ENCODE data around the gene GALM. TPM values are rescaled to one million over a fixed set of nuclear protein-coding genes. Genes with fewer than 3 reads are reported as not detected.

The GALM gene
- total RNA-seq, 1 experiment from 2014 or later = 3.3 TPM

- DNase-seq (ENCODE audit: low read depth) = no peak
These were observed 16.7 kb upstream of the GALM start for GRCh38 chr2:38649176-38649728.

- no peak for DNase-seq (ENCODE audit: low read depth)
These were observed 15.9 kb upstream of the GALM start for GRCh38 chr2:38650012-38650411.

- no peak for DNase-seq (ENCODE audit: low read depth)
These were observed 15.2 kb upstream of the GALM start for GRCh38 chr2:38650717-38651116.

- no peak for DNase-seq (ENCODE audit: low read depth)
These were observed 13.3 kb upstream of the GALM start for GRCh38 chr2:38652431-38653273.

- DNase-seq (ENCODE audit: low read depth) = no peak
These were observed 12.6 kb upstream of the GALM start for GRCh38 chr2:38653380-38653714.

GRCh38 chr2:38653715-38654527 lies 12.0 kb upstream of the GALM start:
- no peak for DNase-seq (ENCODE audit: low read depth)

- DNase-seq (ENCODE audit: low read depth) = no peak
These were observed 11.2 kb upstream of the GALM start for GRCh38 chr2:38654528-38655381.

- no peak for DNase-seq (ENCODE audit: low read depth)
These were observed 10.5 kb upstream of the GALM start for GRCh38 chr2:38655441-38655840.

- DNase-seq (ENCODE audit: low read depth) = no peak
These were observed 8.9 kb upstream of the GALM start for GRCh38 chr2:38656866-38657480.

GRCh38 chr2:38658613-38659012 lies 7.3 kb upstream of the GALM start:
- no peak for DNase-seq (ENCODE audit: low read depth)

- DNase-seq (ENCODE audit: low read depth) = no peak
These were observed 6.8 kb upstream of the GALM start for GRCh38 chr2:38659115-38659514.

- no peak for DNase-seq (ENCODE audit: low read depth)
These were observed 5.6 kb upstream of the GALM start for GRCh38 chr2:38660282-38660681.

- DNase-seq (ENCODE audit: low read depth) = no peak
These were observed 4.6 kb upstream of the GALM start for GRCh38 chr2:38661306-38661705.

- DNase-seq (ENCODE audit: low read depth) = no peak
These were observed 619 bp downstream of the GALM start for GRCh38 chr2:38666556-38666910.

- no peak for DNase-seq (ENCODE audit: low read depth)
These were observed 2.2 kb downstream of the GALM start for GRCh38 chr2:38668092-38668491.

GRCh38 chr2:38668779-38669479 lies 3.0 kb downstream of the GALM start:
- no peak for DNase-seq (ENCODE audit: low read depth)

GRCh38 chr2:38671303-38671702 lies 5.4 kb downstream of the GALM start:
- no peak for DNase-seq (ENCODE audit: low read depth)

- no peak for DNase-seq (ENCODE audit: low read depth)
These were observed 6.0 kb downstream of the GALM start for GRCh38 chr2:38671946-38672345.

- no peak for DNase-seq (ENCODE audit: low read depth)
These were observed 6.8 kb downstream of the GALM start for GRCh38 chr2:38672445-38673391.

GRCh38 chr2:38676681-38677080 lies 10.8 kb downstream of the GALM start:
- no peak for DNase-seq (ENCODE audit: low read depth)
